MM.1S (cell line): ENCODE results near the gene LILRA6.

Source experiments
- EZH2 ChIP-seq: fragments of 300-600 bp; sonication (generic); optimal IDR thresholded peaks from 2 replicates; pipeline ENCODE3; 2017; ENCODE audit warnings: low read depth, mild to moderate bottlenecking, antibody characterized with exemption, low read length, mixed read lengths
- EZH2phosphoT487 ChIP-seq: fragments of 300-600 bp; sonication (generic); IDR thresholded peaks from 2 replicates; pipeline ENCODE4 v1.6.1; 2018; ENCODE audit warnings: antibody characterized with exemption, low read length

GRCh38 chr19:54248016-54248601 lies 5.5 kb upstream of the LILRA6 start:
- no peak for TF ChIP-seq EZH2
- no peak for TF ChIP-seq EZH2phosphoT487
